HCT116 (cell line): ENCODE results near the gene EIF3F. TPM values are rescaled to one million over a fixed set of nuclear protein-coding genes. Genes with fewer than 3 reads are reported as not detected.

Experiments
- ATAC-seq: fragments of 200-7000 bp; cut with Tn5 transposase; 2 replicates; pipeline ENCODE4 v1.9.1; 2020; ENCODE audit warnings: mild to moderate bottlenecking, moderate library complexity
- BruUV-seq: library from RNA; stranded (reverse); fragments of 400-500 nt; replicated peaks from 2 replicates; lab custom pipeline; 2021; lab: Mats Ljungman, UMichigan
- CTCF ChIA-PET: fragments of 300-600 bp; sonication (Branson Sonifier 250); formaldehyde crosslinking; loops from one replicate; lab custom pipeline; 2021; ENCODE audit warnings: antibody characterized with exemption; lab: Charles Lee
- POLR2A ChIA-PET: fragments of 300-600, 350-600 bp; sonication (Branson Sonifier 250); formaldehyde crosslinking; loops from one replicate; lab custom pipeline; 2021; ENCODE audit warnings: antibody characterized with exemption; lab: Charles Lee
- RAD21 ChIA-PET, 2 experiments: fragments of 300-600 bp; sonication (Branson Sonifier 250); formaldehyde crosslinking; loops; one replicate each; lab custom pipeline; 2023; ENCODE audit warnings: low total read pairs in 2 of 2; ENCODE audit not compliant: uncharacterized antibody in 2 of 2, unreplicated experiment in 2 of 2, low non-redundant PET in 1 of 2; lab: Charles Lee
- DNase-seq: peaks from one replicate; pipeline ENCODE4 v3.0.0-alpha.2; 2010; ENCODE audit warnings: low read depth, low spot score
- H2AFZ ChIP-seq: fragments of 200-600 bp; shearing (Covaris generic), sonication (generic); 2 replicates; pipeline ENCODE4 v1.6.1; 2017; ENCODE audit warnings: low read depth, mixed run types, mixed read lengths, antibody characterized with exemption, low read length; ENCODE audit not compliant: poor library complexity, severe bottlenecking
- H3K27ac ChIP-seq: 2 replicates; pipeline ENCODE4 v1.5.1; 2012; ENCODE audit warnings: low read depth, low read length
- H3K27me3 ChIP-seq: fragments of 200-600 bp; sonication (generic); 2 replicates; pipeline ENCODE4 v1.6.1; 2016; ENCODE audit warnings: mixed run types, low read length, mixed read lengths; ENCODE audit not compliant: insufficient read depth
- H3K36me3 ChIP-seq, 2 experiments: fragments of 200-500 bp in 1 of 2; fragments of 200-600 bp in 1 of 2; sonication (Bioruptor generic) in 1 of 2; sonication (generic) in 1 of 2; 2 replicates each; pipeline versions ENCODE4 v1.5.1 to v1.6.1; 2014 to 2016; ENCODE audit warnings: low read length in 2 of 2, inconsistent platforms in 1 of 2, mixed read lengths in 1 of 2, mixed run types in 1 of 2; ENCODE audit not compliant: insufficient read depth in 2 of 2, control insufficient read depth in 1 of 2
- H3K4me1 ChIP-seq, 2 experiments: fragments of 200-600 bp in 1 of 2; sonication (generic) in 1 of 2; 2 replicates each; pipeline versions ENCODE4 v1.5.1 to v1.6.1; 2012 to 2017; ENCODE audit warnings: low read length in 2 of 2, inconsistent platforms in 1 of 2, mild to moderate bottlenecking in 1 of 2, mixed read lengths in 1 of 2, mixed run types in 1 of 2, moderate library complexity in 1 of 2; ENCODE audit not compliant: insufficient read depth in 2 of 2, control insufficient read depth in 1 of 2
- H3K4me2 ChIP-seq: fragments of 200-600 bp; sonication (generic); 2 replicates; pipeline ENCODE4 v1.6.1; 2017; ENCODE audit warnings: mixed run types, low read length, mixed read lengths
- H3K4me3 ChIP-seq, 2 experiments: fragments of 200-600 bp in 1 of 2; sonication (generic) in 1 of 2; replicated peaks in 1 of 2; 2 replicates each; pipeline ENCODE4 v1.5.1; 2011 to 2016; ENCODE audit warnings: low read length in 2 of 2, control low read depth in 1 of 2, low read depth in 1 of 2, mild to moderate bottlenecking in 1 of 2, mixed read lengths in 1 of 2, mixed run types in 1 of 2
- H3K79me2 ChIP-seq: fragments of 200-600 bp; sonication (generic); 2 replicates; pipeline ENCODE4 v1.6.1; 2017; ENCODE audit warnings: mild to moderate bottlenecking, mixed run types, low read length, moderate library complexity, mixed read lengths; ENCODE audit not compliant: insufficient read depth
- H3K9ac ChIP-seq: fragments of 200-600 bp; sonication (generic); 2 replicates; pipeline ENCODE4 v1.6.1; 2016; ENCODE audit warnings: low read length, mixed read lengths
- H3K9me2 ChIP-seq: fragments of 200-600 bp; sonication (generic), shearing (Covaris generic); 2 replicates; pipeline ENCODE4 v1.6.1; 2017; ENCODE audit warnings: mixed run types, mild to moderate bottlenecking, moderate library complexity; ENCODE audit not compliant: insufficient read depth
- H3K9me3 ChIP-seq, 2 experiments: fragments of 200-500 bp in 1 of 2; fragments of 200-600 bp in 1 of 2; sonication (Bioruptor generic) in 1 of 2; sonication (generic) in 1 of 2; 2 replicates each; pipeline ENCODE4 v1.6.1; 2014 to 2017; ENCODE audit warnings: low read length in 2 of 2, mixed read lengths in 2 of 2, inconsistent platforms in 1 of 2, low read depth in 1 of 2, mild to moderate bottlenecking in 1 of 2, mixed run types in 1 of 2, moderate library complexity in 1 of 2; ENCODE audit not compliant: control insufficient read depth in 1 of 2, insufficient read depth in 1 of 2
- H4K20me1 ChIP-seq: fragments of 200-600 bp; sonication (generic), shearing (Covaris generic); 2 replicates; pipeline ENCODE4 v1.6.1; 2017; ENCODE audit warnings: mixed run types, mild to moderate bottlenecking, moderate library complexity; ENCODE audit not compliant: insufficient read depth
- CBX3 ChIP-seq: IDR thresholded peaks from 2 replicates; pipeline ENCODE4 v1.6.1; 2012; ENCODE audit warnings: low read depth
- CEBPB ChIP-seq: IDR thresholded peaks from 2 replicates; pipeline ENCODE4 v1.6.1; 2012; ENCODE audit warnings: low read depth
- ELF1 ChIP-seq: IDR thresholded peaks from 2 replicates; pipeline ENCODE4 v1.6.1; 2012; ENCODE audit warnings: low read depth, borderline replicate concordance
- EZH2 ChIP-seq: fragments of 200-600 bp; sonication (generic); IDR thresholded peaks from 2 replicates; pipeline ENCODE4 v1.6.1; 2017; ENCODE audit warnings: antibody characterized with exemption, mixed run types
- EZH2phosphoT487 ChIP-seq: fragments of 200-600 bp; IDR thresholded peaks from 2 replicates; pipeline ENCODE4 v1.6.1; 2018; ENCODE audit warnings: antibody characterized with exemption, borderline replicate concordance
- FOSL1 ChIP-seq: IDR thresholded peaks from 2 replicates; pipeline ENCODE4 v1.6.1; 2012; ENCODE audit warnings: low read depth
- JUND ChIP-seq: IDR thresholded peaks from 2 replicates; pipeline ENCODE4 v1.6.1; 2012
- POLR2A ChIP-seq: IDR thresholded peaks from 2 replicates; pipeline ENCODE4 v1.7.0; 2011; ENCODE audit warnings: borderline replicate concordance; ENCODE audit not compliant: insufficient read depth, insufficient read length; ENCODE audit errors: extremely low read depth
- RAD21 ChIP-seq: IDR thresholded peaks from 2 replicates; pipeline ENCODE4 v1.6.1; 2012; ENCODE audit warnings: low read depth, mild to moderate bottlenecking
- SIN3A ChIP-seq: IDR thresholded peaks from 2 replicates; pipeline ENCODE4 v1.6.1; 2012; ENCODE audit warnings: low read depth
- SRF ChIP-seq: IDR thresholded peaks from 2 replicates; pipeline ENCODE4 v1.6.1; 2012; ENCODE audit warnings: low read depth
- TCF7L2 ChIP-seq: IDR thresholded peaks from 2 replicates; pipeline ENCODE4 v1.7.0; 2011; ENCODE audit warnings: borderline replicate concordance, inconsistent platforms; ENCODE audit not compliant: insufficient read depth, insufficient read length; ENCODE audit errors: extremely low read depth
- YY1 ChIP-seq: IDR thresholded peaks from 2 replicates; pipeline ENCODE4 v1.6.1; 2011; ENCODE audit warnings: low read length, low read depth, moderate library complexity, mild to moderate bottlenecking; ENCODE audit not compliant: insufficient replicate concordance; ENCODE audit errors: extremely low read depth
- ZFX ChIP-seq: fragments of 450-650 bp; IDR thresholded peaks from 2 replicates; pipeline ENCODE4 v1.6.1; 2017
- ZNF274 ChIP-seq: fragments of 200-500 bp; sonication (Bioruptor generic); IDR thresholded peaks from 2 replicates; pipeline ENCODE4 v1.6.1; 2014; ENCODE audit warnings: mild to moderate bottlenecking, low read depth, low read length, inconsistent platforms
- intact Hi-C: fragments of 100-400 bp; cut with micrococcal nuclease; formaldehyde crosslinking; loops from 2 replicates; pipeline ENCODE4 v1.10.0; 2022
- total RNA-seq: library from RNA; stranded (reverse); gene quantifications from one replicate; pipeline ENCODE4 v1.2.1, GENCODE V29; 2021; ENCODE audit not compliant: unreplicated experiment
- TF ChIP-seq, protein P1 (sequence below): IDR thresholded peaks from 2 replicates; pipeline ENCODE4 v1.6.1; 2011; ENCODE audit warnings: mild to moderate bottlenecking, low read length, moderate library complexity; ENCODE audit not compliant: insufficient replicate concordance; ENCODE audit errors: extremely low read depth
- TF ChIP-seq, protein P2 (sequence below): IDR thresholded peaks from 2 replicates; pipeline ENCODE4 v1.6.1; 2012
- TF ChIP-seq, protein P3 (sequence below): IDR thresholded peaks from 2 replicates; pipeline ENCODE4 v1.6.1; 2012; ENCODE audit warnings: low read depth
- TF ChIP-seq, protein P4 (sequence below): IDR thresholded peaks from 2 replicates; pipeline ENCODE4 v1.6.1; 2012
- TF ChIP-seq, protein P5 (sequence below), 3 experiments: fragments of 200-600 bp in 1 of 3; sonication (generic) in 1 of 3; IDR thresholded peaks in 2 of 3; conservative IDR thresholded peaks in 1 of 3; 2 replicates each; pipeline ENCODE4 v1.5.1; 2012 to 2017; ENCODE audit warnings: low read depth in 2 of 3, low read length in 2 of 3, antibody characterized with exemption in 1 of 3, borderline replicate concordance in 1 of 3, control low read depth in 1 of 3, mild to moderate bottlenecking in 1 of 3, mixed read lengths in 1 of 3, mixed run types in 1 of 3, moderate library complexity in 1 of 3; ENCODE audit not compliant: insufficient read depth in 1 of 3

Gene EIF3F
- total RNA-seq, 1 experiment from 2014 or later = 313 TPM

DNA sequence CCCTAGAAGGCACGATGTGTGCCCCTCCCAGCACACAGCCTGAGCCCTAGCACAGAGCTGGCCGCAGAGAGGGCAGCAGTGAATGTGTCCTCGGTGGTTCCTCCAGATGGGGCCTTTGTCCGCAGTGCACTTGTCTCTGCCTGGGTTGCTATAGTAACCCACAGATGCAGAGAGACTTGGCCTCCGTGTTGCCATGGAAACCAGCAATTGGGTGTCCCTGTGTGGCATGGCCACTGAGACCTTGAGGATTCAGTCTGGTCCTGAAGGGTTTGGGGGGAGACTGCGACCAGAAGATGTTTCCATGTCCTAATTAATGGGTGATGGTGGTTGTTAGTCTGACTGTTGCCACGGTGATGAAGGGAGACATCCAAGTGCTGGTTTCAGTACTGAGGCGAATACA, 51.3 kb downstream of the EIF3F start:
- ATAC-seq = no peak
- BruUV-seq = no TSS peak
- H4K20me1 ChIP-seq = no peaks in the 10 kb centered on the region

More for the DNA sequence above, 51.3 kb downstream of the EIF3F start:
- no peak overlapping the region for H2AFZ ChIP-seq
- no peak for DNase-seq
- intact Hi-C loops = no loop called here
- POLR2A ChIA-PET = no interaction called here
- CTCF ChIA-PET = no interaction called here
- H3K4me1 ChIP-seq = peaks cover 0 to 3% of the 10 kb centered on the region in 2 experiments; a peak in 2 of 4 replicates
- RAD21 ChIA-PET = no interaction called here
- H3K36me3 ChIP-seq = no peaks in the 10 kb centered on the region
- H3K27ac ChIP-seq = no peak overlapping the region
- H3K9ac ChIP-seq = no peak overlapping the region
- no peaks in the 10 kb centered on the region for H3K9me2 ChIP-seq
- no peaks in the 10 kb centered on the region for H3K79me2 ChIP-seq
- TF ChIP-seq JUND (no peak), ZFX (no peak), RAD21 (no peak), EZH2phosphoT487 (no peak), ZNF274 (no peak), FOSL1 (no peak), TCF7L2 (no peak), CBX3 (no peak), EZH2 (no peak), CEBPB (no peak), SIN3A (no peak), ELF1 (no peak), SRF (no peak), YY1 (no peak), POLR2A (no peak)
- TF ChIP-seq, protein P1, sequence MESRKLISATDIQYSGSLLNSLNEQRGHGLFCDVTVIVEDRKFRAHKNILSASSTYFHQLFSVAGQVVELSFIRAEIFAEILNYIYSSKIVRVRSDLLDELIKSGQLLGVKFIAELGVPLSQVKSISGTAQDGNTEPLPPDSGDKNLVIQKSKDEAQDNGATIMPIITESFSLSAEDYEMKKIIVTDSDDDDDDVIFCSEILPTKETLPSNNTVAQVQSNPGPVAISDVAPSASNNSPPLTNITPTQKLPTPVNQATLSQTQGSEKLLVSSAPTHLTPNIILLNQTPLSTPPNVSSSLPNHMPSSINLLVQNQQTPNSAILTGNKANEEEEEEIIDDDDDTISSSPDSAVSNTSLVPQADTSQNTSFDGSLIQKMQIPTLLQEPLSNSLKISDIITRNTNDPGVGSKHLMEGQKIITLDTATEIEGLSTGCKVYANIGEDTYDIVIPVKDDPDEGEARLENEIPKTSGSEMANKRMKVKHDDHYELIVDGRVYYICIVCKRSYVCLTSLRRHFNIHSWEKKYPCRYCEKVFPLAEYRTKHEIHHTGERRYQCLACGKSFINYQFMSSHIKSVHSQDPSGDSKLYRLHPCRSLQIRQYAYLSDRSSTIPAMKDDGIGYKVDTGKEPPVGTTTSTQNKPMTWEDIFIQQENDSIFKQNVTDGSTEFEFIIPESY = no peak
- TF ChIP-seq, protein P2, sequence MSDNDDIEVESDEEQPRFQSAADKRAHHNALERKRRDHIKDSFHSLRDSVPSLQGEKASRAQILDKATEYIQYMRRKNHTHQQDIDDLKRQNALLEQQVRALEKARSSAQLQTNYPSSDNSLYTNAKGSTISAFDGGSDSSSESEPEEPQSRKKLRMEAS = no peak
- TF ChIP-seq, protein P3, sequence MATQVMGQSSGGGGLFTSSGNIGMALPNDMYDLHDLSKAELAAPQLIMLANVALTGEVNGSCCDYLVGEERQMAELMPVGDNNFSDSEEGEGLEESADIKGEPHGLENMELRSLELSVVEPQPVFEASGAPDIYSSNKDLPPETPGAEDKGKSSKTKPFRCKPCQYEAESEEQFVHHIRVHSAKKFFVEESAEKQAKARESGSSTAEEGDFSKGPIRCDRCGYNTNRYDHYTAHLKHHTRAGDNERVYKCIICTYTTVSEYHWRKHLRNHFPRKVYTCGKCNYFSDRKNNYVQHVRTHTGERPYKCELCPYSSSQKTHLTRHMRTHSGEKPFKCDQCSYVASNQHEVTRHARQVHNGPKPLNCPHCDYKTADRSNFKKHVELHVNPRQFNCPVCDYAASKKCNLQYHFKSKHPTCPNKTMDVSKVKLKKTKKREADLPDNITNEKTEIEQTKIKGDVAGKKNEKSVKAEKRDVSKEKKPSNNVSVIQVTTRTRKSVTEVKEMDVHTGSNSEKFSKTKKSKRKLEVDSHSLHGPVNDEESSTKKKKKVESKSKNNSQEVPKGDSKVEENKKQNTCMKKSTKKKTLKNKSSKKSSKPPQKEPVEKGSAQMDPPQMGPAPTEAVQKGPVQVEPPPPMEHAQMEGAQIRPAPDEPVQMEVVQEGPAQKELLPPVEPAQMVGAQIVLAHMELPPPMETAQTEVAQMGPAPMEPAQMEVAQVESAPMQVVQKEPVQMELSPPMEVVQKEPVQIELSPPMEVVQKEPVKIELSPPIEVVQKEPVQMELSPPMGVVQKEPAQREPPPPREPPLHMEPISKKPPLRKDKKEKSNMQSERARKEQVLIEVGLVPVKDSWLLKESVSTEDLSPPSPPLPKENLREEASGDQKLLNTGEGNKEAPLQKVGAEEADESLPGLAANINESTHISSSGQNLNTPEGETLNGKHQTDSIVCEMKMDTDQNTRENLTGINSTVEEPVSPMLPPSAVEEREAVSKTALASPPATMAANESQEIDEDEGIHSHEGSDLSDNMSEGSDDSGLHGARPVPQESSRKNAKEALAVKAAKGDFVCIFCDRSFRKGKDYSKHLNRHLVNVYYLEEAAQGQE = no peak
- TF ChIP-seq, protein P4, sequence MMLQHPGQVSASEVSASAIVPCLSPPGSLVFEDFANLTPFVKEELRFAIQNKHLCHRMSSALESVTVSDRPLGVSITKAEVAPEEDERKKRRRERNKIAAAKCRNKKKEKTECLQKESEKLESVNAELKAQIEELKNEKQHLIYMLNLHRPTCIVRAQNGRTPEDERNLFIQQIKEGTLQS = no peak
- TF ChIP-seq, protein P5, sequence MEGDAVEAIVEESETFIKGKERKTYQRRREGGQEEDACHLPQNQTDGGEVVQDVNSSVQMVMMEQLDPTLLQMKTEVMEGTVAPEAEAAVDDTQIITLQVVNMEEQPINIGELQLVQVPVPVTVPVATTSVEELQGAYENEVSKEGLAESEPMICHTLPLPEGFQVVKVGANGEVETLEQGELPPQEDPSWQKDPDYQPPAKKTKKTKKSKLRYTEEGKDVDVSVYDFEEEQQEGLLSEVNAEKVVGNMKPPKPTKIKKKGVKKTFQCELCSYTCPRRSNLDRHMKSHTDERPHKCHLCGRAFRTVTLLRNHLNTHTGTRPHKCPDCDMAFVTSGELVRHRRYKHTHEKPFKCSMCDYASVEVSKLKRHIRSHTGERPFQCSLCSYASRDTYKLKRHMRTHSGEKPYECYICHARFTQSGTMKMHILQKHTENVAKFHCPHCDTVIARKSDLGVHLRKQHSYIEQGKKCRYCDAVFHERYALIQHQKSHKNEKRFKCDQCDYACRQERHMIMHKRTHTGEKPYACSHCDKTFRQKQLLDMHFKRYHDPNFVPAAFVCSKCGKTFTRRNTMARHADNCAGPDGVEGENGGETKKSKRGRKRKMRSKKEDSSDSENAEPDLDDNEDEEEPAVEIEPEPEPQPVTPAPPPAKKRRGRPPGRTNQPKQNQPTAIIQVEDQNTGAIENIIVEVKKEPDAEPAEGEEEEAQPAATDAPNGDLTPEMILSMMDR (IDR thresholded peaks at IDR 0.05 in 2 of 3, conservative IDR thresholded peaks at IDR 0.05 in 1 of 3; ENCODE audit: borderline replicate concordance in 1 of 3, insufficient read depth in 1 of 3, low read depth in 2 of 3, low read length in 2 of 3) = no peak
- H3K27me3 ChIP-seq = peaks cover 3% of the 10 kb centered on the region; the same call in 1 of the 2 replicates
- no peak overlapping the region for H3K4me2 ChIP-seq
- no peaks in the 10 kb centered on the region for H3K9me3 ChIP-seq
- H3K4me3 ChIP-seq = no peak overlapping the region
